GM10248 (cell line): ENCODE measurements around the gene KRTDAP.

Experiments used
- CTCF ChIA-PET: fragments of 300-600 bp; sonication (Branson Sonifier 250); formaldehyde crosslinking; extraction: SDS; loops from one replicate; lab custom pipeline; 2021; ENCODE audit warnings: antibody characterized with exemption; lab: Yijun Ruan, JAX
- POLR2A ChIA-PET: fragments of 350-650 bp; sonication (Branson Sonifier 250); formaldehyde crosslinking; extraction: SDS; loops from one replicate; lab custom pipeline; 2020; ENCODE audit warnings: antibody characterized with exemption; lab: Yijun Ruan, JAX
- DNase-seq: peaks from one replicate; pipeline ENCODE4 v3.0.0; 2012; ENCODE audit errors: extremely low spot score
- TF ChIP-seq, protein P1 (sequence below): IDR thresholded peaks from 2 replicates; pipeline ENCODE4 v1.5.1; 2012; ENCODE audit warnings: mild to moderate bottlenecking, low read depth; ENCODE audit errors: extremely low read depth, missing control alignments, control extremely low read depth

Gene KRTDAP

DNA sequence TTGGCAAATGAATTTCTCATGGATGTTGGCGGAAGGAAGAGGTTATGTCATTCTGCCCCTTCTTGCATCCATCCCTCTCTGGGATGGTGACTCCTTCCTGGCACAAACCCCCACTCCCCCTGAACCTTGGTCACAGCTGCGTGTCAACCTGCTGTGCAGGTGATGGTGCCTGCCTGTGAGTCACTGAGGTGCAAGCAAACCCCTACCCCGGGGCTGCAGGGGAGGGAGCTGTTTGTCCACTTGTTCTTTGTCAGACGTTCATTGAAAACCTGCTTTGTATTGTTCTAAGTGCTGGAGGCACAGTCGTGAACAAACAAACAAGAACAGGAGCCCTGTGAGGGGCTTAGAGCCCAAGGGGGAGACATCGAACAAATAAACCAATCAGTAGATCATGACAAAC lies 41.0 kb upstream of the KRTDAP start:
- CTCF ChIA-PET = interaction anchor here (0.7 to 2.5 kb wide), 5 partner anchors 12 to 179 kb away, joined by 3 to 13 read pairs (median 4); no protein-coding TSS in a partner anchor
- TF ChIP-seq, protein P1, sequence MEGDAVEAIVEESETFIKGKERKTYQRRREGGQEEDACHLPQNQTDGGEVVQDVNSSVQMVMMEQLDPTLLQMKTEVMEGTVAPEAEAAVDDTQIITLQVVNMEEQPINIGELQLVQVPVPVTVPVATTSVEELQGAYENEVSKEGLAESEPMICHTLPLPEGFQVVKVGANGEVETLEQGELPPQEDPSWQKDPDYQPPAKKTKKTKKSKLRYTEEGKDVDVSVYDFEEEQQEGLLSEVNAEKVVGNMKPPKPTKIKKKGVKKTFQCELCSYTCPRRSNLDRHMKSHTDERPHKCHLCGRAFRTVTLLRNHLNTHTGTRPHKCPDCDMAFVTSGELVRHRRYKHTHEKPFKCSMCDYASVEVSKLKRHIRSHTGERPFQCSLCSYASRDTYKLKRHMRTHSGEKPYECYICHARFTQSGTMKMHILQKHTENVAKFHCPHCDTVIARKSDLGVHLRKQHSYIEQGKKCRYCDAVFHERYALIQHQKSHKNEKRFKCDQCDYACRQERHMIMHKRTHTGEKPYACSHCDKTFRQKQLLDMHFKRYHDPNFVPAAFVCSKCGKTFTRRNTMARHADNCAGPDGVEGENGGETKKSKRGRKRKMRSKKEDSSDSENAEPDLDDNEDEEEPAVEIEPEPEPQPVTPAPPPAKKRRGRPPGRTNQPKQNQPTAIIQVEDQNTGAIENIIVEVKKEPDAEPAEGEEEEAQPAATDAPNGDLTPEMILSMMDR = no peak
- POLR2A ChIA-PET = no interaction called here
- no peak for DNase-seq

DNA sequence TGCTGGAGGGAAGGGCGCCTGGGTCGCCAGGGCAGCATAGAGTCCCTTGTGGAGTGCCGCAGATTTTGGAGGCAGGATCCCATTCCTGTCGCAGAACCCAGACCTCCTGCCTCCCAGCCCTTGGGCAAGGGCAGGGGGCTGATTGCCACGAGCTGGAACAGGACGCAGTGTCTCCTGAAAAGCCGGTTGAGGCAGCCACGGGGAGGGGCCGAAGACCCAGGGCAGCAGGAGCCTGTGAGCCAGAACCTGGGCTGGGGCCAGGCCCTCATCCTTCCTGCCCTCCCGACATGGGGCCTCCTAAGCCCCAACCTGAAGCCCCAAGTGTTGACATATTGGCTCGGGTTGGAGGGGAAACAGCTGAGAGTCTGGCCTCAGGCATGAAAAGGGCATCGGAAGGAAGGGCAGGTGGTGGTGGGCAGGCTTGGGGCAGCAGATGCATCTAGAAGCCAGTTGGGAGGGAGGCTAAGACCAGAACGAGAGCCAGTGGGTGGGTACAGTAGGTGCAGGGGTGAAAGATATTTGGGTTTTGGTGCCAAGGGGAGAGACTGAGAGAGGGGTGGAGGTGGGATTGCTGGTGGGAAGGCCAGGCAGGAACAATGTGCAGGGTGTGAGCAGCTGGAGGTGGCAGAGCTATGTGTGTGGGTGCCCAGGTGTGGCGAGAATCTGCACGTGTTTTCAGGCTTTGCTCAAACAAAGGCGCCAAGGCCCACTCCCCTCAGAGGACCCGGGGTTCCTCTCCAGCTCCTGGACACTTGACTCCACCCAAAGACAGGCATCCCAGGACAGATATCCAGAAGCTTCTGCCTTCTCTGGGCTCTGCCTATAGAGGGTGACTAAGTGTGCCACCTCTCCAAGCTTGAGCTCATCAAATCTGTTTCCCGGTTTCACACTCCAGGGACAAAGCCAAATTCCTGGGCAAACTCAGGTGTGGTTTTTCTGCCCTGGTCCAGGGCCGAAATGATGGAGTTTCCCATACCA lies 39.3 kb upstream of the KRTDAP start:
- ChIA-PET CTCF (interaction anchor here (1.2 to 2.5 kb wide), 5 partner anchors 15 to 63 kb away, joined by 3 to 13 read pairs (median 7); no protein-coding TSS in a partner anchor), POLR2A (no interaction called here)
- TF ChIP-seq, protein P1 = no peak
- no peak for DNase-seq

DNA sequence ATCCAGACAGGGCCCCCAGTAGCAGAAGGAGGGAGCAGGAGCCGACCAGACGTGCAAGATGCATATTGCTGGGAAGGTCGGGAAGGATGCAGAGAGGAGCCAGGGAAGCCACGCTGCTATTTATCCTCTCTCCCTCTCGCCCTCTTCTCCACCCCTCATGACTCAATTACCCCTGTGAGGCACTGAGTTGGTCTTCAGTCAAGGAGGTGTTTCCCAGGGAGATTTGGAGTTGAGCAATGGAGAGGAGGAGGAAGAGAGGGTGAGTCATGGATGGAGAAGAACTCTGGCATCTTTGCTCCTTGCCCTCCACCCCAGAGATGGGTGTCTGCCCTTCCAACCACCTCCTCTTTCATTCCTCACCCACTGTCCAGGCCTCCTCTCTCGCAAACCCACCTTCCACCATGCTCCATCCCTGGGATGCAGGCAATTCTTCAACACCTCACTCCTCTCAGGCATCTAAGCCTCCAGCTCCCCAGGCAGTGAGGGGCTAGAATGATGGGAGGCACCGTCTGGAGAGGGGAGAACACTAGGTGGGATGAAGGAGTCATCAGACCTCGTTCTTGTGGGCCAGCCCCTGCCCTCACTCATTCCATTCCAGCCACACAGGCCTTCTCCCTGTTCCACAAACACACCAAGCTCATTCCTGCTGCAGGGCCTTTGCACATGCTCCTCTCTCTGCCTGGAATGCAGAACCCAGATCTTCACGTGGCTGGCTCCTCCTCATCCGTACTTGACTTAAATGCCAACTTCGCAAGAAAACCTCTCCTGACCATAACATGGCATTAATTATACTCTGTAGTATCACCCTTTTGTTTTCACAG lies 38.2 kb upstream of the KRTDAP start, which contains the start of gene SBSN:
SBSN (minus strand) TSS at position 94 of the 821 bp plus-strand sequence; CDS start at position 64, 30 bp downstream.
- DNase-seq = no peak
- ChIA-PET CTCF (interaction anchor here (1.3 to 1.9 kb wide), 2 partner anchors 21 to 64 kb away, joined by 4 to 7 read pairs; no protein-coding TSS in a partner anchor), POLR2A (no interaction called here)
- TF ChIP-seq, protein P1 = no peak

DNA sequence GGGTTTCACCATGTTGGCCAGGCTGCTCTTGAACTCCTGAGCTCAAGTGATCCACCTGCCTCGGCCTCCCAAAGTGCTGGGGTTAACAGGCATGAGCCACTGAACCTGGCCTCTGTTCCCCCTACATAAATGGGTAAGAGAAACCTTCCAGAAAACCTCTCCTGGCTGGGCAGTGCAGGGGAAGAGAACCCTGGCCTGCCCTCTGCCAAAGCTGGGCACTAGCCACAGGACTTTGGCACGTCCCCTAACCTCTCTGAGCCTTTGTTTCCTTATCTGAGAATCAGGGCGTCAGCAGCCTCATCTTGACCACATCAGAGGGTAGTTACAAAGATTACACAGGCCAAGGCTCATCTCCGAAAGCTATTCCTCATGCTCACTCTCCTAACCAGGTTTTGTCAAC lies 35.6 kb upstream of the KRTDAP start:
- no peak for DNase-seq
- TF ChIP-seq, protein P1 = no peak
- ChIA-PET POLR2A (no interaction called here), CTCF (interaction anchor here (1.0 to 1.8 kb wide), 5 partner anchors 17 to 67 kb away, joined by 3 to 7 read pairs (median 4); no protein-coding TSS in a partner anchor)

DNA sequence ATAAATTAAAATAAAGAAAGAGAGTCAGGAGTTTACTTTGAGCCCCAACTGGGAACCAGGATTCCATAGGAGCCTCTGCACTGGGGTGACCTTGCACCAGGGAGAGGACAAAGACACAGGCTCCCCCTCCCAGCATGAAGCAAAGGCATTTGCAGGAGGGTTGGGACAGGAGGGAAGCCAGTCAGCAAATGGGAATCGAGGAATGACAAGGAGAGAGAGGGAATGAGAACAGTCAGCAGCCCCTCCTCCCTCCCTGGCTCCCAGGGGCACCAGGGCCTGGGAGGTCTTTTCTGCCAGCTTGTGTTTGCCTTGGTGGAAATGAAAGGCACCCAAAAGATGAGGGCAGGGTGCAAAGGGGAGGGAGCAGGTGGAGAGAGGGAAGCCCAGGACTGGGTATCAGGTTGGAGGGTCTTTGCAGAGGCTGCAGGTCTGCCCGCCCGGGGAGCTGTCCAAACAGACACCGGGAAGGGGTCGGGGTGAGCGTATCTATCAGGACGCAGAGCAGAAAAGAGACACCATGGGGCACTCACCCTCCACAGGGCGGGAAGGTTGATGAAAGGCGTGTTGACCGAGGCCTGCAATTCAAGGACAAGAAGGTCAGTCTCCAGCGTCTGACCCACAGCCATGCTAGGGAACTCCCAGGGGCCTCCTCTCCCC lies 34.0 kb upstream of the KRTDAP start:
- CTCF ChIA-PET = interaction anchor here (1.8 kb wide), 1 partner anchor 24 kb away, joined by 4 read pairs; no protein-coding TSS in a partner anchor
- POLR2A ChIA-PET = no interaction called here
- TF ChIP-seq, protein P1 = no peak
- DNase-seq = no peak
